ENCODE measurements around the gene PBX3.

- TF ChIP-seq CTCF (optimal IDR thresholded peaks at IDR 0.05 in 1 of 3, IDR thresholded peaks at IDR 0.05 in 1 of 3, conservative IDR thresholded peaks at IDR 0.05 in 1 of 3; ENCODE audit: extremely low read depth in 1 of 3, insufficient read depth in 2 of 3, low read length in 3 of 3) (no peak), EZH2 (IDR thresholded peaks at IDR 0.05; ENCODE audit: low read length) (no peak)
These were observed 241.4 kb downstream of the PBX3 start for GRCh38 chr9:125988479-125989050.
